Right atrium auricular region (tissue), 2 donors: ENCODE measurements around the gene RPL23. TPM values are rescaled to one million over a fixed set of nuclear protein-coding genes. Genes with fewer than 3 reads are reported as not detected.
A peak's percentile ranks its signal among the peaks of the same experiment; 100 is the strongest.

Source experiments
- DNase-seq: peaks from one replicate; pipeline ENCODE4 v3.0.0-alpha.2; 2019; ENCODE audit warnings: low spot score
- H3K27ac ChIP-seq, 2 donors: fragments of 200-600 bp; sonication (generic); 1 replicate in 1 of 2; 2 replicates in 1 of 2; pipeline ENCODE4 v1.5.1; 2016 to 2019
- H3K27me3 ChIP-seq, 2 donors: fragments of 200-600 bp; sonication (generic); one replicate each; pipeline versions ENCODE4 v1.5.1 to v1.6.0; 2017 to 2019
- H3K36me3 ChIP-seq: fragments of 200-600 bp; sonication (generic); one replicate; pipeline ENCODE4 v1.5.1; 2016
- H3K4me1 ChIP-seq, 2 donors: fragments of 200-600 bp; sonication (generic); one replicate each; pipeline versions ENCODE4 v1.5.1 to v1.6.0; 2017 to 2019
- H3K4me3 ChIP-seq, 2 donors: fragments of 200-600 bp; sonication (generic); 1 replicate in 1 of 2; 2 replicates in 1 of 2; pipeline ENCODE4 v1.5.1; 2017 to 2019; ENCODE audit warnings: mild to moderate bottlenecking in 1 of 2, moderate library complexity in 1 of 2
- H3K9me3 ChIP-seq, 2 donors: fragments of 200-600 bp; sonication (generic); one replicate each; pipeline ENCODE4 v1.5.1; 2019
- CTCF ChIP-seq, 2 donors: fragments of 200-600 bp; sonication (generic); IDR thresholded peaks; one replicate each; pipeline ENCODE4 v1.5.1; 2019; ENCODE audit warnings: antibody characterized with exemption in 2 of 2
- total RNA-seq, 2 donors: library from RNA; depleted of rRNA; stranded (reverse); fragments of >200 nt; gene quantifications; one replicate each; pipeline ENCODE4 v1.1.0, GENCODE V29; 2016

The RPL23 gene
- total RNA-seq, 2 donors from 2014 or later = 640 to 985 TPM

GRCh38 chr17:38893113-38893512 lies 39.6 kb upstream of the RPL23 start:
- Histone ChIP-seq H3K27ac (peak overlapping the region; percentile 61 to 65), H3K36me3 (peaks cover 45% of the 10 kb centered on the region), H3K9me3 (no peaks in the 10 kb centered on the region), H3K4me1 (peaks cover 0 to 53% of the 10 kb centered on the region in 2 donors), H3K27me3 (no peaks in the 10 kb centered on the region), H3K4me3 (no peak overlapping the region)
- DNase-seq = no peak
- TF ChIP-seq CTCF (IDR thresholded peaks at IDR 0.05) = no peak

DNA sequence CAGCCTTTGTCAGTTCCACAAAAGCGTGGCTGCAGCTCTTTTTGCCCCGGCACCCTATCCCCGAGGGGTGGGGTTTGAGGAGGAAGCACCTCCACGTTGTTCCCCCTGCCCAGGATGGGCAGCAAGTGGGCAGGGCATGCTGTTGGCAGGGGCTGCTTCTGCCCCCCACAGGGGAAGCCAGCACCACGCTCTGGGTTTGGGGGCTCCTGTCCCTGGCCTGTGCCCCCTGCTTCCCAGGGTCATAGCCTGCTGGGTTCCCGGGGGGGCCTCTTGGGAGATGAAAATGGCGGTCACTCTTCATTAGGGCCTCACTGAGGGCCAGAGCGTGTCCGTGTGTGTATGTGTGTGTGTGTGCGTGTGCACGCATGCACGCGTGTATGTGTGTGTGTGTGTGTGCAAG lies 39.1 kb upstream of the RPL23 start:
- peaks cover 0 to 48% of the 10 kb centered on the region in 2 donors for H3K4me1 ChIP-seq
- no peak overlapping the region for H3K4me3 ChIP-seq
- TF ChIP-seq CTCF (IDR thresholded peaks at IDR 0.05) = no peak
- H3K9me3 ChIP-seq = no peaks in the 10 kb centered on the region
- no peak for DNase-seq
- H3K27me3 ChIP-seq = no peaks in the 10 kb centered on the region
- H3K36me3 ChIP-seq = peaks cover 49% of the 10 kb centered on the region
- no peak overlapping the region for H3K27ac ChIP-seq

DNA sequence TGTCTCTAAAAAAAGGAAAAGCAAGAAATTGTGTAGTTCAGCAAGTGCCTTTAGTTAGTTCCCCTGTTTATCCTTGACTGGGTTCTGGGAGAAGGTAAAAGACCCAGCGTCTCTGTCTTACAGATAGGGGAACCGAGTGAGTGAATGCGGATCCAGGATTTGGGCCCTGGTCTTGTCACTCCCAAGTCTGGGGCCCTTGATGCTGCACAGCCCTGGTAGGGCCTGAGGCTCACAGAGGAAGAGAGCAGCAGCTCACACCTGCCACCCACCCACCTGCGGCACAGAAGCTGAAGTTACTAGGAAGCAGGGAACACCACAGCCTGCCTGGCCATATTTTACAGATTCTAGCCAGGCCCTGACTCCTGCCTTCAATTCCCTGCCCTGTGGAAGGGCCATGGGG lies 38.6 kb upstream of the RPL23 start:
- Histone ChIP-seq H3K27ac (no peak overlapping the region), H3K9me3 (no peaks in the 10 kb centered on the region), H3K27me3 (no peaks in the 10 kb centered on the region), H3K4me3 (no peak overlapping the region), H3K36me3 (peaks cover 54% of the 10 kb centered on the region), H3K4me1 (peaks cover 0 to 45% of the 10 kb centered on the region in 2 donors)
- TF ChIP-seq CTCF (IDR thresholded peaks at IDR 0.05) = no peak
- no peak for DNase-seq

DNA sequence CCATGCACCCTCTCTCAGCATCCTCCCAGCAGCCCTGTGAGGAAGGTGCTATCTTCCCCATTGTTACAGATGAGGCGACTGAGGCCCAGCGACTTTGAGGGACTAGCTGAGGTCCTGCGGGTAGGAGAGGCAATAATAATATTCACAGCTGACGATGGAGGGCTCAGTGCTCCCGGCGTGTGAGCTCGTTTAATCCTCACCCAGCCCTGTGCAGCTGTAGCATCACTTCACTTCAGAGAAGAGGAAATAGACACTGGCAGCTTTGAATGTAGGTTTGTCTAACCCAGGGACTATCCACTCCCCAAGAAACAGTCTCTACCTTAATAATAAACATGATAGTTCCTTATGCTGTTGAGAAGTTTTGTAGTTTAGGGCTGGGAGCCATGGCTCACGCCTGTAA lies 37.9 kb upstream of the RPL23 start:
- no peaks in the 10 kb centered on the region for H3K27me3 ChIP-seq
- no peak overlapping the region for H3K4me3 ChIP-seq
- TF ChIP-seq CTCF (IDR thresholded peaks at IDR 0.05) = no peak
- peaks cover 0 to 45% of the 10 kb centered on the region in 2 donors for H3K4me1 ChIP-seq
- H3K9me3 ChIP-seq = no peaks in the 10 kb centered on the region
- DNase-seq = no peak
- no peak overlapping the region for H3K27ac ChIP-seq
- peaks cover 58% of the 10 kb centered on the region for H3K36me3 ChIP-seq

DNA sequence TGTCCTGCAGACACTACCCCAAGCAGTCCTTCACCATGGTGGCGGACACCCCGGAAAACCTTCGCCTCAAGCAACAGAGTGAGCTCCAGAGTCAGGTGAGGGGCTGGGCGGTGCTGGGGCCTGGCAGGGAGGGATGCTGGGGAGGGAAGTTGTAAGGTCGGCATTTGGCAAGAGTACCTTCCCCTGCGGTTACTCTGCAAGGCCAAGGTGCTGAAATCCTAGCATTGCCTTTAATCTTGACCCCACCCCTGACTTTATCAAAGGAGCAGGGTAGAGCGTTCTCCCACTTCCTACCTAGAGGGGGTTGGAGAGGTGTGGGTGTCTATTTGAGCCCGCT lies 36.9 kb upstream of the RPL23 start:
- no peak overlapping the region for H3K4me3 ChIP-seq
- H3K4me1 ChIP-seq = peaks cover 0 to 48% of the 10 kb centered on the region in 2 donors
- no peak for DNase-seq
- no peak for TF ChIP-seq CTCF (IDR thresholded peaks at IDR 0.05)
- no peaks in the 10 kb centered on the region for H3K27me3 ChIP-seq
- no peak overlapping the region for H3K27ac ChIP-seq
- H3K36me3 ChIP-seq = peaks cover 58% of the 10 kb centered on the region
- no peaks in the 10 kb centered on the region for H3K9me3 ChIP-seq

- Histone ChIP-seq H3K27me3 (no peaks in the 10 kb centered on the region), H3K36me3 (peaks cover 61% of the 10 kb centered on the region), H3K4me3 (no peak overlapping the region), H3K27ac (no peak overlapping the region), H3K9me3 (no peaks in the 10 kb centered on the region), H3K4me1 (peaks cover 0 to 53% of the 10 kb centered on the region in 2 donors)
- DNase-seq = no peak
- no peak for TF ChIP-seq CTCF (IDR thresholded peaks at IDR 0.05)
Measured at GRCh38 chr17:38889745-38890409, 36.4 kb upstream of the RPL23 start.
